GM12878 (cell line): ENCODE data around the gene SRC.

Experiments used
- CTCF ChIP-seq, 3 experiments: IDR thresholded peaks in 2 of 3; conservative IDR thresholded peaks in 1 of 3; 2 replicates each; pipeline ENCODE4 v1.5.1; 2011; ENCODE audit warnings: low read depth in 3 of 3, low read length in 3 of 3, mild to moderate bottlenecking in 3 of 3, control low read depth in 2 of 3, moderate library complexity in 2 of 3, inconsistent platforms in 1 of 3, mixed read lengths in 1 of 3; ENCODE audit not compliant: control insufficient read depth in 2 of 3, insufficient read depth in 1 of 3; ENCODE audit errors: extremely low read depth in 1 of 3
- HDAC2 ChIP-seq: fragments of 200-600 bp; sonication (generic); IDR thresholded peaks from 2 replicates; pipeline ENCODE4 v1.6.1; 2017
- LARP7 ChIP-seq: fragments of 450-650 bp; IDR thresholded peaks from 2 replicates; pipeline ENCODE4 v1.6.1; 2017; ENCODE audit warnings: mild to moderate bottlenecking
- NR2F1 ChIP-seq: fragments of 450-650 bp; conservative IDR thresholded peaks from 2 replicates; pipeline ENCODE4 v1.6.1; 2017; ENCODE audit warnings: mild to moderate bottlenecking
- POLR2AphosphoS5 ChIP-seq: IDR thresholded peaks from 2 replicates; pipeline ENCODE4 v1.6.1; 2011; ENCODE audit warnings: mild to moderate bottlenecking, low read length, inconsistent platforms
- RAD21 ChIP-seq: IDR thresholded peaks from 2 replicates; pipeline ENCODE4 v1.6.1; 2011; ENCODE audit warnings: mild to moderate bottlenecking, low read depth, low read length, moderate library complexity; ENCODE audit not compliant: insufficient read depth
- RELA ChIP-seq: fragments of 450-650 bp; IDR thresholded peaks from 2 replicates; pipeline ENCODE4 v1.8.0; 2014; ENCODE audit warnings: borderline replicate concordance; ENCODE audit not compliant: partially characterized antibody
- SUPT20H ChIP-seq: IDR thresholded peaks from 2 replicates; pipeline ENCODE4 v1.6.1; 2011; ENCODE audit warnings: low read depth, mild to moderate bottlenecking, low read length, moderate library complexity, borderline replicate concordance; ENCODE audit not compliant: control insufficient read depth
- YBX1 ChIP-seq: fragments of 450-650 bp; IDR thresholded peaks from 2 replicates; pipeline ENCODE4 v1.6.1; 2016; ENCODE audit warnings: antibody characterized with exemption

GRCh38 chr20:37316775-37317170, 29.2 kb upstream of the SRC start:
- TF ChIP-seq RAD21 (no peak), HDAC2 (no peak), POLR2AphosphoS5 (no peak), YBX1 (no peak), CTCF (IDR thresholded peaks at IDR 0.05 in 2 of 3, conservative IDR thresholded peaks at IDR 0.05 in 1 of 3; ENCODE audit: control insufficient read depth in 2 of 3, extremely low read depth in 1 of 3, insufficient read depth in 1 of 3, low read depth in 3 of 3, low read length in 3 of 3) (no peak), RELA (no peak), SUPT20H (no peak), NR2F1 (no peak), LARP7 (no peak)
